Astrocyte of the cerebellum (primary cell): Measurements from ENCODE around the gene NCS1.
"Not testable (repeated sequence)": the region's sequence is repeated elsewhere in the genome, so short reads cannot be mapped to it uniquely, and the experiment has no call there.

Source experiments
- DNase-seq: peaks from one replicate; pipeline ENCODE4 v3.0.0-alpha.2; 2011; ENCODE audit warnings: low read depth
- H3K4me3 ChIP-seq: 2 replicates; pipeline ENCODE4 v1.5.1; 2011; ENCODE audit warnings: mild to moderate bottlenecking, low read depth, low read length, moderate library complexity
- CTCF ChIP-seq: IDR thresholded peaks from 2 replicates; pipeline ENCODE4 v1.5.1; 2012; ENCODE audit warnings: low read length, low read depth, moderate library complexity, mild to moderate bottlenecking; ENCODE audit errors: missing control alignments
- in situ Hi-C: cut with HindIII; loops from 2 replicates; pipeline ENCODE4 v1.10.0; 2017; ENCODE audit warnings: low sequenced_read_pairs

The NCS1 gene

GRCh38 chr9:130267930-130268329, 95.7 kb downstream of the NCS1 start:
- DNase-seq, result no peak

GRCh38 chr9:130268521-130269211, 96.5 kb downstream of the NCS1 start:
- no peak for DNase-seq
- H3K4me3 ChIP-seq, result no peak overlapping the region
- no peak for TF ChIP-seq CTCF
- in situ Hi-C loops, result no loop called here

More at GRCh38 chr9:130267930-130268329, 95.7 kb downstream of the NCS1 start:
- in situ Hi-C loops, result no loop called here
- H3K4me3 ChIP-seq, result no peak overlapping the region
- no peak for TF ChIP-seq CTCF

GRCh38 chr9:130271473-130271872, 99.3 kb downstream of the NCS1 start:
- TF ChIP-seq CTCF, result no peak
- DNase-seq, result no peak
- no peak overlapping the region for H3K4me3 ChIP-seq
- in situ Hi-C loops, result no loop called here

- no peak overlapping the region for H3K4me3 ChIP-seq
- no peak for TF ChIP-seq CTCF
- no peak for DNase-seq
- in situ Hi-C loops, result no loop called here
Measured at GRCh38 chr9:130275156-130275555, 103.0 kb downstream of the NCS1 start.

GRCh38 chr9:130276121-130276520, 103.9 kb downstream of the NCS1 start:
- DNase-seq, result peak; percentile 60
- H3K4me3 ChIP-seq, result no peak overlapping the region
- TF ChIP-seq CTCF, result no peak
- in situ Hi-C loops, result no loop called here

- no peak overlapping the region for H3K4me3 ChIP-seq
- in situ Hi-C loops, result no loop called here
- TF ChIP-seq CTCF, result no peak
- no peak for DNase-seq
Measured at GRCh38 chr9:130276955-130277354, 104.8 kb downstream of the NCS1 start.

- in situ Hi-C loops, H3K4me3 ChIP-seq, DNase-seq: not testable (repeated sequence)
Measured at GRCh38 chr9:130277525-130277924, 105.3 kb downstream of the NCS1 start.
